Forelimb muscle (tissue), 1 donor: ENCODE data around the gene MED25. TPM values are rescaled to one million over a fixed set of nuclear protein-coding genes. Genes with fewer than 3 reads are reported as not detected.

ENCODE experiments used
- polyA plus RNA-seq: library from polyadenylated mRNA; unstranded; fragments of 120-200 nt; gene quantifications from one replicate; pipeline ENCODE4 v1.2.1, GENCODE V29; 2013; ENCODE audit not compliant: insufficient read length

Gene MED25
- polyA plus RNA-seq, 1 donor: 28.6 TPM

Other genes starting within 250 kb of the MED25 start
- gene NOSIP, start 237.7 kb upstream of the MED25 start, polyA plus RNA-seq: 56.5 TPM
- gene PRRG2, start 237.0 kb upstream of the MED25 start, polyA plus RNA-seq: 0.42 TPM
- gene PRR12, start 227.1 kb upstream of the MED25 start, polyA plus RNA-seq: 17.4 TPM
- 28.3 TPM for gene RRAS, start 178.1 kb upstream of the MED25 start, polyA plus RNA-seq
- gene SCAF1, start 176.1 kb upstream of the MED25 start, polyA plus RNA-seq: 29.9 TPM
- gene IRF3, start 152.4 kb upstream of the MED25 start, polyA plus RNA-seq: 33.2 TPM
- 28.4 TPM for gene BCL2L12, start 152.4 kb upstream of the MED25 start, polyA plus RNA-seq
- 209 TPM for gene PRMT1, start 141.0 kb upstream of the MED25 start, polyA plus RNA-seq
- 0.99 TPM for gene ADM5, start 128.7 kb upstream of the MED25 start, polyA plus RNA-seq
- gene CPT1C, start 127.2 kb upstream of the MED25 start, polyA plus RNA-seq: 8.2 TPM
- gene TSKS, start 55.0 kb upstream of the MED25 start, polyA plus RNA-seq: 0.52 TPM
- 56.3 TPM for gene AP2A1, start 51.3 kb upstream of the MED25 start, polyA plus RNA-seq
- 17.0 TPM for gene FUZ, start 5.0 kb upstream of the MED25 start, polyA plus RNA-seq
- 195 TPM for gene PTOV1, start 32.9 kb downstream of the MED25 start, polyA plus RNA-seq
- gene PNKP, start 49.3 kb downstream of the MED25 start, polyA plus RNA-seq: 38.1 TPM
- gene AKT1S1, start 59.1 kb downstream of the MED25 start, polyA plus RNA-seq: 36.8 TPM
- gene TBC1D17, start 59.4 kb downstream of the MED25 start, polyA plus RNA-seq: 35.6 TPM
- gene IL4I1, start 78.6 kb downstream of the MED25 start, polyA plus RNA-seq: 1.0 TPM
- 30.2 TPM for gene ATF5, start 110.9 kb downstream of the MED25 start, polyA plus RNA-seq
- gene NUP62, start 111.2 kb downstream of the MED25 start, polyA plus RNA-seq: 52.7 TPM
- gene SIGLEC11, start 142.9 kb downstream of the MED25 start, polyA plus RNA-seq: 0.77 TPM
- 18.1 TPM for gene VRK3, start 207.1 kb downstream of the MED25 start, polyA plus RNA-seq
- 7.3 TPM for gene ZNF473, start 207.7 kb downstream of the MED25 start, polyA plus RNA-seq